ENCODE measurements around the gene RRBP1.

Gene RRBP1

DNA sequence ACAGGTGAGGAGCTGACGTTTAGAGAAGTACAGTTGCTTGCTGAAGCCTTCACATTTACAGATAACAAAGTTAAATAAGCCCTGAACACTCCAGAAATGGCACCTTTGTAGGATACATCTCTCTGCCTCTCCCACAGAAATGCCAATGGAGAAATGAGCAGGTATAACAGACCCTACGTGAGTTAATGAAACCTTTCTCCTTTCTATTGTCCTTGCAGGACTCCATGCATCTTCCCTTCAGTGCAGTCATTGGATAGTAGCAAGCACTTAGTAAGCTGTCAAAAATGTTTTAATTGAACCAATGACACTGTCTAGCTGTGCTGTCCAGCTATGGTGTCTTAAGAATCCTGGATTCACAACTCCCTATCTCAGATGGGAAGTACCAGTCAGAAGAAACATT is 8.1 kb upstream of the RRBP1 start:
- no peak overlapping the region for H3K23ac ChIP-seq (ENCODE audit: low read length)
- H3K4me2 ChIP-seq (ENCODE audit: low read length): no peak overlapping the region
- no peak overlapping the region for H2BK120ac ChIP-seq (ENCODE audit: low read depth, low read length)
- H4K8ac ChIP-seq (ENCODE audit: low read depth, low read length): no peak overlapping the region
- H3K27ac ChIP-seq (ENCODE audit: low read depth, low read length): no peak overlapping the region
- no peak overlapping the region for H3K9ac ChIP-seq (ENCODE audit: low read length)
- no peaks in the 10 kb centered on the region for H3K79me2 ChIP-seq (ENCODE audit: control insufficient read depth, insufficient read depth, low read length)
- H3K36me3 ChIP-seq (ENCODE audit: control insufficient read depth, insufficient read depth, low read length): no peaks in the 10 kb centered on the region
- no CpG with 5 or more reads among the region's 2 CpGs for WGBS (ENCODE audit: extremely low coverage, insufficient coverage, low lambda C conversion rate)
- no peak overlapping the region for H4K5ac ChIP-seq (ENCODE audit: low read length)
- H3K56ac ChIP-seq (ENCODE audit: low read length): no peak overlapping the region
- no peak for DNase-seq
- no peak overlapping the region for H3K4ac ChIP-seq (ENCODE audit: low read depth, low read length)
- no peak overlapping the region for H2BK15ac ChIP-seq (replicated peaks; ENCODE audit: low read depth)
- no peak overlapping the region for H3K18ac ChIP-seq (ENCODE audit: low read length)
- no peak overlapping the region for H2AK5ac ChIP-seq (ENCODE audit: low read length)
- H3K4me3 ChIP-seq (ENCODE audit: low read length): no peak overlapping the region
- H3K4me1 ChIP-seq (ENCODE audit: control insufficient read depth, low read depth, low read length): no peaks in the 10 kb centered on the region
- no peak overlapping the region for H2BK5ac ChIP-seq (ENCODE audit: low read length)
- H3K27me3 ChIP-seq (ENCODE audit: insufficient read depth, low read length, poor library complexity): no peaks in the 10 kb centered on the region
- no peaks in the 10 kb centered on the region for H3K79me1 ChIP-seq (ENCODE audit: low read length)

- Histone ChIP-seq H3K27ac (ENCODE audit: low read depth, low read length) (no peak overlapping the region), H3K4ac (ENCODE audit: low read depth, low read length) (no peak overlapping the region), H3K36me3 (ENCODE audit: control insufficient read depth, insufficient read depth, low read length) (no peaks in the 10 kb centered on the region), H4K8ac (ENCODE audit: low read depth, low read length) (no peak overlapping the region), H3K4me1 (ENCODE audit: control insufficient read depth, low read depth, low read length) (no peaks in the 10 kb centered on the region), H3K18ac (ENCODE audit: low read length) (no peak overlapping the region), H3K27me3 (ENCODE audit: insufficient read depth, low read length, poor library complexity) (no peaks in the 10 kb centered on the region), H3K56ac (ENCODE audit: low read length) (no peak overlapping the region), H3K79me1 (ENCODE audit: low read length) (no peaks in the 10 kb centered on the region), H3K79me2 (ENCODE audit: control insufficient read depth, insufficient read depth, low read length) (no peaks in the 10 kb centered on the region), H2BK15ac (replicated peaks; ENCODE audit: low read depth) (no peak overlapping the region), H2AK5ac (ENCODE audit: low read length) (no peak overlapping the region), H3K4me2 (ENCODE audit: low read length) (no peak overlapping the region), H2BK120ac (ENCODE audit: low read depth, low read length) (no peak overlapping the region), H3K23ac (ENCODE audit: low read length) (no peak overlapping the region), H3K9ac (ENCODE audit: low read length) (no peak overlapping the region), H4K5ac (ENCODE audit: low read length) (no peak overlapping the region), H2BK5ac (ENCODE audit: low read length) (no peak overlapping the region), H3K4me3 (ENCODE audit: low read length) (no peak overlapping the region)
- DNase-seq: no peak
- WGBS (ENCODE audit: extremely low coverage, insufficient coverage, low lambda C conversion rate): no CpG with 5 or more reads among the region's 2 CpGs
Measured at GRCh38 chr20:17688965-17689364, 6.9 kb upstream of the RRBP1 start.

- H3K4ac ChIP-seq (ENCODE audit: low read depth, low read length): no peak overlapping the region
- H4K8ac ChIP-seq (ENCODE audit: low read depth, low read length): no peak overlapping the region
- H3K79me1 ChIP-seq (ENCODE audit: low read length): no peaks in the 10 kb centered on the region
- H3K4me2 ChIP-seq (ENCODE audit: low read length): no peak overlapping the region
- no peak overlapping the region for H3K27ac ChIP-seq (ENCODE audit: low read depth, low read length)
- H3K27me3 ChIP-seq (ENCODE audit: insufficient read depth, low read length, poor library complexity): no peaks in the 10 kb centered on the region
- no peak overlapping the region for H2BK5ac ChIP-seq (ENCODE audit: low read length)
- DNase-seq: no peak
- H3K23ac ChIP-seq (ENCODE audit: low read length): no peak overlapping the region
- no CpG with 5 or more reads among the region's 3 CpGs for WGBS (ENCODE audit: extremely low coverage, insufficient coverage, low lambda C conversion rate)
- H3K79me2 ChIP-seq (ENCODE audit: control insufficient read depth, insufficient read depth, low read length): no peaks in the 10 kb centered on the region
- no peak overlapping the region for H3K4me3 ChIP-seq (ENCODE audit: low read length)
- no peaks in the 10 kb centered on the region for H3K36me3 ChIP-seq (ENCODE audit: control insufficient read depth, insufficient read depth, low read length)
- H3K9ac ChIP-seq (ENCODE audit: low read length): no peak overlapping the region
- peaks cover 2% of the 10 kb centered on the region for H3K4me1 ChIP-seq (ENCODE audit: control insufficient read depth, low read depth, low read length)
- H2BK120ac ChIP-seq (ENCODE audit: low read depth, low read length): no peak overlapping the region
- no peak overlapping the region for H3K18ac ChIP-seq (ENCODE audit: low read length)
- H4K5ac ChIP-seq (ENCODE audit: low read length): no peak overlapping the region
- H2BK15ac ChIP-seq (replicated peaks; ENCODE audit: low read depth): no peak overlapping the region
- H2AK5ac ChIP-seq (ENCODE audit: low read length): no peak overlapping the region
- no peak overlapping the region for H3K56ac ChIP-seq (ENCODE audit: low read length)
Measured at GRCh38 chr20:17687800-17688199, 5.8 kb upstream of the RRBP1 start.

DNA sequence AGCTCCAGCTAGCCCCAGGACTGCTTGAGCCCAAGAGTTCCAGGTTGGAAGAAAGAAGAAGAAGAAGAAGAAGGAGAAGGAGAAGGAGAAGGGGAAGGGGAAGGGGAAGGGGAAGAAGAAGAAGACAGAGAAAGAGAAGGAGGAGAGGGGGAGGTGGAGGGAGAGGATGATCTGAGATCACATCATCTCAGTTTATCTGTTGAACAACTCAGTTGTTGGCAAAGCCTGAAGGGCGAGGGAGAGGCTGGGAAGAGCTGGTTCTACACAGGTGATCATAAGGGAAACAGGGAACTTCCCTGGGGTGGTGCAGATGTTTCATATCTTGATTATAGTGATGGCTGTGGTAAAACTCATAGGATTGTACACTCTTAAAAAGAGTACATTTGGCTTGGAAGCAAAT is 3.1 kb upstream of the RRBP1 start:
- Histone ChIP-seq H2AK5ac (ENCODE audit: low read length) (no peak overlapping the region), H3K56ac (ENCODE audit: low read length) (no peak overlapping the region), H4K5ac (ENCODE audit: low read length) (no peak overlapping the region), H3K36me3 (ENCODE audit: control insufficient read depth, insufficient read depth, low read length) (no peaks in the 10 kb centered on the region), H3K18ac (ENCODE audit: low read length) (no peak overlapping the region), H3K79me1 (ENCODE audit: low read length) (no peaks in the 10 kb centered on the region), H3K27ac (ENCODE audit: low read depth, low read length) (no peak overlapping the region), H2BK5ac (ENCODE audit: low read length) (no peak overlapping the region), H3K4ac (ENCODE audit: low read depth, low read length) (no peak overlapping the region), H3K4me3 (ENCODE audit: low read length) (no peak overlapping the region), H2BK120ac (ENCODE audit: low read depth, low read length) (no peak overlapping the region), H2BK15ac (replicated peaks; ENCODE audit: low read depth) (no peak overlapping the region), H3K23ac (ENCODE audit: low read length) (no peak overlapping the region), H4K8ac (ENCODE audit: low read depth, low read length) (no peak overlapping the region), H3K4me2 (ENCODE audit: low read length) (no peak overlapping the region), H3K4me1 (ENCODE audit: control insufficient read depth, low read depth, low read length) (peaks cover 2% of the 10 kb centered on the region), H3K79me2 (ENCODE audit: control insufficient read depth, insufficient read depth, low read length) (peaks cover 8% of the 10 kb centered on the region), H3K9ac (ENCODE audit: low read length) (no peak overlapping the region), H3K27me3 (ENCODE audit: insufficient read depth, low read length, poor library complexity) (no peaks in the 10 kb centered on the region)
- WGBS (ENCODE audit: extremely low coverage, insufficient coverage, low lambda C conversion rate): no CpG with 5 or more reads among the region's 1 CpG
- DNase-seq: no peak

- H4K8ac ChIP-seq (ENCODE audit: low read depth, low read length): no peak overlapping the region
Measured at GRCh38 chr20:17684077-17684888, 2.2 kb upstream of the RRBP1 start.

More at GRCh38 chr20:17684077-17684888, 2.2 kb upstream of the RRBP1 start:
- Histone ChIP-seq H3K56ac (ENCODE audit: low read length) (no peak overlapping the region), H3K4me3 (ENCODE audit: low read length) (no peak overlapping the region), H3K79me1 (ENCODE audit: low read length) (no peaks in the 10 kb centered on the region), H4K5ac (ENCODE audit: low read length) (no peak overlapping the region), H3K79me2 (ENCODE audit: control insufficient read depth, insufficient read depth, low read length) (peaks cover 14% of the 10 kb centered on the region), H3K36me3 (ENCODE audit: control insufficient read depth, insufficient read depth, low read length) (no peaks in the 10 kb centered on the region), H3K27me3 (ENCODE audit: insufficient read depth, low read length, poor library complexity) (no peaks in the 10 kb centered on the region), H3K4ac (ENCODE audit: low read depth, low read length) (no peak overlapping the region), H2AK5ac (ENCODE audit: low read length) (no peak overlapping the region), H3K23ac (ENCODE audit: low read length) (no peak overlapping the region), H3K18ac (ENCODE audit: low read length) (no peak overlapping the region), H2BK15ac (replicated peaks; ENCODE audit: low read depth) (no peak overlapping the region), H2BK5ac (ENCODE audit: low read length) (no peak overlapping the region), H3K27ac (ENCODE audit: low read depth, low read length) (no peak overlapping the region), H3K4me2 (ENCODE audit: low read length) (no peak overlapping the region), H2BK120ac (ENCODE audit: low read depth, low read length) (no peak overlapping the region), H3K4me1 (ENCODE audit: control insufficient read depth, low read depth, low read length) (peaks cover 2% of the 10 kb centered on the region), H3K9ac (ENCODE audit: low read length) (no peak overlapping the region)
- WGBS (ENCODE audit: extremely low coverage, insufficient coverage, low lambda C conversion rate): no CpG with 5 or more reads among the region's 13 CpGs
- DNase-seq: no peak
